Hepatocyte (in vitro differentiated cells): ENCODE measurements around the gene SPDYA.

Experiments
- CTCF ChIP-seq: fragments of 200-600 bp; sonication (generic); IDR thresholded peaks from 2 replicates; pipeline ENCODE4 v1.5.1; 2016; ENCODE audit warnings: antibody characterized with exemption, mild to moderate bottlenecking; ENCODE audit not compliant: poor library complexity
- EZH2 ChIP-seq: fragments of 200-600 bp; sonication (generic); IDR thresholded peaks from 2 replicates; pipeline ENCODE4 v1.6.1; 2016; ENCODE audit warnings: antibody characterized with exemption, mild to moderate bottlenecking, borderline replicate concordance

DNA sequence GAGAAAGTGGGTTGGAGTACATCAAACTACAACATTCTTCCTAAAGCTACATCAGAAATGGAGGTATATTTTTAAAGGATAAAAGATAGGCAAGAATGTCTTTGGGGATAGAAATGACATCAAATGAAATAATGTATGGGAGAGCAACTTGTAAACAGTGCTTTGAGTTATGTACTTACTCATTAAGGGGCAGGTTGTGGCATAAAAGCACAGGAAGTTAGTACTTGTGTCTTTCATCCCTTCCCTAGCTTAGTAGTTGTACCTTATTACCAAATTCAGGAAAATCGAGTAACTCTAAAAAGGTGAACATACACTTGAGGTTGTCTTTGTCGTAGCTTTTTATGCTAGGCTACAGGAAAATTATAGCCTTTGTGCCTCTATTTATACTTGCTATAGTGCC, 30.1 kb upstream of the SPDYA start:
- no peak for TF ChIP-seq EZH2
- no peak for TF ChIP-seq CTCF
